Activated naive CD4-positive, alpha-beta T cell treated with anti-CD3 and anti-CD28 coated beads, Interleukin-2, amount 50 U/mL, for 16 hours (primary cell): Measurements from ENCODE around the gene LDLRAD2.
A peak's percentile ranks its signal among the peaks of the same experiment; 100 is the strongest.
"Not testable (repeated sequence)": the region's sequence is repeated elsewhere in the genome, so short reads cannot be mapped to it uniquely, and the experiment has no call there.

Experiments
- DNase-seq: peaks from one replicate; pipeline ENCODE4 v3.0.0-alpha.2; 2020

The LDLRAD2 gene

GRCh38 chr1:21783679-21784603, 28.1 kb upstream of the LDLRAD2 start:
- DNase-seq = no peak

- DNase-seq = not testable (repeated sequence)
Observed at GRCh38 chr1:21785764-21786163, 26.3 kb upstream of the LDLRAD2 start.

GRCh38 chr1:21786640-21787039, 25.4 kb upstream of the LDLRAD2 start:
- no peak for DNase-seq

DNA sequence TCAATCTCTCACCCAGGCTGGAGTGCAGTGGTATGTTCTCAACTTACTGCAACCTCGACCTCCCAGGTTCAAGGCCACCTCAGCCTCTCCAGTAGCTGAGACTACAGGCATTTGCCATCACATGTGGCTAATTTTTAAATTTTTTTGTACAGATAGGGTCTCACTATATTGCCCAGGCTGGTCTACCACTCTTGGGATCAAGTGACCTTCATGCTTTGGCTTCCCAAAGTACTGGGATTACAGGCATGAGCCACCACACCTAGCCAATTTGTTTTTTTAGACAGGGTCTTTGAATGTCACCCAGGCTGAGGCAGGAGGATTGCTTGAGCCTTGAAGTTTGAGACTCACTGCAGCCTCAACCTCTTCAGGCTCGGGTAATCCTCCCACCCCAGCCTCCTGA, 19.0 kb upstream of the LDLRAD2 start:
- DNase-seq = no peak

GRCh38 chr1:21794656-21795055, 17.4 kb upstream of the LDLRAD2 start:
- no peak for DNase-seq

- DNase-seq = no peak
Observed at GRCh38 chr1:21795075-21795474, 17.0 kb upstream of the LDLRAD2 start.

DNA sequence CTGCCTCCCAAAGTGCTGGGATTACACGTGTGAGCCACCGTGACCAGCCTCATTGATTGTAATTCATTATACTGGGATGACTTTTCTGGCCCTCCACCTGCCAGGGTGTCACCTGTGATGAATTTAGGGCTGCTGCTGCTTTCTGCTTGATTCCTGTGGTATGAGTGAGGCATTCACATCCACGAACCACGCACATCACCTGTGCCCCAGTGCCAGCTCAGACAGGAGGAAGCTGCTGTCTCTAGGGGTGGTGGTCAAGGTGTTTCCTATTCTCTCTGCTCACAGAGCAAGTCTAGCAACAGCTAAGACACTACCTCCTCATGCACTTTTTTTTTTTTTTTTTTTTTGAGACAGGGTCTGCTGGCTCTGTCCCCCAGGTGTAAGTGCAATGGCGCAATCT, 12.3 kb upstream of the LDLRAD2 start:
- DNase-seq = no peak

DNA sequence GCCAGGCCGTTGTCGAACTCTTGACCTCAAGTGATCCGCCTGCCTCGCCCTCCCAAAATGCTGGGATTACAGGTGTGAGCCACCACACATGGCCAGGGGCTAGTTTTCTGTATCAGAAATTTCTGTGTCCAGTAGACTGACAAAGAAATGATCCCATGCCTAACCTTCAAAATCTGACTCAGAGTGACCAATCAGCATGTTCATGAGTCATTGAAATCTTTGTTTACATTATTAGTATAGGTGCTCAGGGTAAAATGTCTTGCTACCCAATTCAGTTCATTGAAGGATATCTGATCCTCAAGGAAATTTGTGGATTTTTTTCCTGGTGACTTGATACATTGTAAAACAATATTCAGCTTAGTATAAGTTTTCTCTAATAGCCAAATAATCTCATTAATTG, 11.0 kb upstream of the LDLRAD2 start:
- no peak for DNase-seq

GRCh38 chr1:21804536-21804935, 7.5 kb upstream of the LDLRAD2 start:
- no peak for DNase-seq

DNA sequence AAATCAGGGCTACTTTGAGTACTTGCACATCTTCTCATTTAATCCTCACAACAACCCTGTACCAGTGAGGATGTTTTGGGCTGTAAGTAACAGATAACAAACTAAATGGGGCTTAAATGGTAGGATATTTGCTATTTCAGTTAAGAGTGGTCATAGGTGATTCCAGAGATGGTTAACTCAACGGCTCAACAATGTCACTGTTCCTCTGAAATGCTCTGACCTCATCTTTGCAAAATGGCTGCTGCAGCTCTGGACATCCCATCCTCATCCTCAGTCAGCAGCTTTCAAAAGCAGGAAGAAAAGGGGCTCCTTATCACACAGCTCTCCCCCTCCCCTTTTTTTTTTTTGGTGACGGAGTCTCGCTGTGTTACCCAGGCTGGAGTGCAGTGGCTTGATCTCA, 1.5 kb downstream of the LDLRAD2 start:
- DNase-seq = no peak

DNA sequence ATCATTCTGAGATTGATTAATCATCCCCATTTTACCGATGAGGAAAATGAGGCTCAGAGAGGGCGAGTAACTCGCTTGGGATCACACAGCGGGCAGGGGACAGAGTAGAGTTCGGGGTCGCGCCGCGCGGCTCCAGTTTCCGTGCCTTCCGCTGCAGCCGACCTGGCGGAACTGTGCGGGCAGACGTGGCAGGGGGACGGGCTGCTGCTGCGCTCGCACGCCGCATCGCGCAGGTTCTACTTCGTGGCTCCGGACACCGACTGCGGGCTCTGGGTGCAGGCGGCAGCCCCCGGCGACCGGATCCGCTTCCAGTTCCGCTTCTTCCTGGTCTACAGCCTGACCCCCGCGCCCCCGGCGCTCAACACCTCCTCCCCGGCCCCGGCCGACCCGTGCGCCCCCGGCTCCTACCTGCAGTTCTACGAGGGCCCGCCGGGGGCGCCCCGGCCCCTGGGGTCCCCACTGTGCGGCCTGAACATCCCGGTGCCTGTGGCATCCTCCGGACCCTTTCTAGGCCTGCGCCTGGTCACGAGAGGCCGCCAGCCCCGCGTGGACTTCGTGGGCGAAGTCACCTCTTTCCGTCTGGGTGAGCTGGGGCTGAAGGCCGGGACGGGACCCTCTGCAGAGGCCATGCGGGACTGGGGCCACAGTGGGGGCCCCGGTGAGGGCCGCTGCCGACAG, 2.3 kb downstream of the LDLRAD2 start:
- DNase-seq = peak; percentile 33

DNA sequence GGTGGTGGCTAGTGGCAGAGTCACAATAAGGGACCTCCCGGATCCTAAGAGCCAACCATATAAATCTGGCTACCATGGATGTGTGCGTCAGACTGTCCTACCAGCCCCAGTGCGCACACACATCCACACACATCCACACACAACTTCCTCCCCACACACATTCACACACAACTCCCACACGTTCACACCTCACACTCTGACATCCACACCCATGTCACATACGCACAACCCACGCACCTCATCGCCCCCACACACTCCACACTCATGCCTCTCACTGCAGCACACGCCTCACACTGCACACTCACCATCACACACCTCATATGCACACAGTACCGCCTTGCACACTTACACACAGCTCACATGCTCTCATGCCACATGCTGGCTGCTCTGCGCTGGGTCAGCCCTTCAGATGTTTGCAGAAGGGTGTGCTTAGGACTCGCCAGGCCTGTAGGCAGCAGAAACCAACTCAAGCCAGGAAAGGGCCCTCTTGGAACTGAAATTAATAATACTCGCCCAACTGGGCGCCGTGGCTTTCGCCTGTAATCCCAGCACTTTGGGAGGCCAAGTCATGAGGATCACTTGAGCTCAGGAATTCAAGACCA, 3.0 kb downstream of the LDLRAD2 start:
- no peak for DNase-seq

DNA sequence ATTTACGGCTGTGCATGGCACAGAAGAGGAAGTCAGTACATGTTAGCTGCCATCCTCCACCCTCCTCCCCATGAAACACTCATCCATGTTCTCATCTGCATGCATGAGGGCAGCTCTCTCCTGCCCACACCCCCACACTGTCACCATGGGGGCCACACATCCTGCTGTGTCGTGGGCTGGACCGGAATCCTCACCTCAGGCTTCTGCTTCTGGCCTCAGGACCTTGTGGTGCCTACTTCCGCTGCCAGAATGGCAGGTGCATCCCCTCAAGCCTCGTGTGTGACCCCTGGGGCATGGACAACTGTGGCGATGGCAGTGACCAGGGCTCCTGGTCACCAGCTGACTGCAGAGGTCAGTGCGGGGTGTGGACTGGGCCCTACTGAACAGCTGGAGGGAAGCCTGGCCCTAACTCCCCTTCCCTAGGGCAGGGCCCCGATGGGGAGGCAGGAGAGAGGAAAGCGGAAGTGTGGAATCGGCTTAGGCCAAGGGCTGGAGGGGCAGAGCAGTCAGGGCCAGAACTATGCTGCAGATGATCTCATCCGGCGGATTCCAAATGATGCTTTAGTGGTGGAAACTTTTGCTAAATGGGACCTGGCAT, 3.8 kb downstream of the LDLRAD2 start:
- no peak for DNase-seq

- DNase-seq = no peak
Observed at GRCh38 chr1:21816602-21817302, 4.7 kb downstream of the LDLRAD2 start.

DNA sequence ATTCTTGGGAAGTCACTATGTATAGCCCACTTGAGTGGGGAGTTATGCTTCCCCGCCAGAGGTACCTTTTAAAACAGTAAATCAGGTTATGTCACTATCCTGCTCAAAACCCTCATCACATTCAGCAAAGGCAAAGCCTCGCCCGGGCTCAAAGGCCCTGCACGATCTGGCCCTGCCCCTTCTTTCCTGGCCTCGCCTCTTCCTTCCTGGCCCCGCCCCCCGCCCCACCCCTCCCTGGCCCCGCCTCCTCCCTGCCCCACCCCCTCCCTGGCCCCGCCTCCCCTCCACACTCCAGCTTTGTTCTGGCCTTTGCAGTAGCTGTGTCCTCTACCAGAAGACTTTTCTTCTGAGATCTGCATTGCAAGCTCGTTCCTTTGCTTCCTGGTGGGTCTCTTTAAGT, 6.6 kb downstream of the LDLRAD2 start:
- DNase-seq = no peak

- DNase-seq = no peak
Observed at GRCh38 chr1:21820597-21821232, 8.7 kb downstream of the LDLRAD2 start.

DNA sequence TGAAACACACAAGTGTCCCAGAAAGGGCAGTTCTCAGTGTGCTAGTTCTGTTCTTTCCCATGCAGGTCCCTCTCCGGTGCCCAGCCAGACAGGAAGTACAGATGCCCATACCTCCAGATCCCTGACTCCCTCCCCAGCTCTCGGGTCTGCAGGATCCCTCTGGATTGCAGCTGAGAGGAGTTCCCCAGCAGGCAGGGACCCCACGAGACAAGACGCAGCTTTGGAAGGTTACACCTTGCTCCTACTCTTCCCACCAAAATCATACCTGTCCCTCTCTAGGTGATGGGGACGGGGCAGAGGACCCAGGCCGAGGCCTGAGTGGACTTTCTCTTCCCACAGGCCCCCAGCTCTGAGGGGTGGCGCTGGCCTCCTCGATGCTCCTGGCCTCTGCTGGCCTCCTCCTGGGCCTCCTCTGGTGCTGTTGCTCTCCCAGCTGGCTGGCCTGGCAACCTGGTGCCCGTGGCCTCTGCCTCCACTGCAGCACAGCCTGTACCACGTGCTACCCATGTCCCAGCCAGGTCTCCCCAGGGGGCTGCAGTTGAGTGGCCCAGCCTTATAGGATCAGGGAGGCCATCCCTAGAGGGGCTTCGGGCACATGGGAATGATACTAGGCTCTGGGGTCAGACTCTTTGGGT, 9.4 kb downstream of the LDLRAD2 start:
- no peak for DNase-seq

- DNase-seq = no peak
Observed at GRCh38 chr1:21822349-21822748, 10.3 kb downstream of the LDLRAD2 start.

GRCh38 chr1:21823206-21823979, 11.3 kb downstream of the LDLRAD2 start:
- no peak for DNase-seq

GRCh38 chr1:21823980-21824702, 12.1 kb downstream of the LDLRAD2 start:
- DNase-seq = no peak
